ENCODE data around the gene SMCR8. TPM values are rescaled to one million over a fixed set of nuclear protein-coding genes. Genes with fewer than 3 reads are reported as not detected.
"Not testable (repeated sequence)": the region's sequence is repeated elsewhere in the genome, so short reads cannot be mapped to it uniquely, and the experiment has no call there.

SMCR8 gene
- polyA plus RNA-seq, 1 of the 3 experiments (the other 2 are of a cell fraction) = 5.6 TPM

DNA sequence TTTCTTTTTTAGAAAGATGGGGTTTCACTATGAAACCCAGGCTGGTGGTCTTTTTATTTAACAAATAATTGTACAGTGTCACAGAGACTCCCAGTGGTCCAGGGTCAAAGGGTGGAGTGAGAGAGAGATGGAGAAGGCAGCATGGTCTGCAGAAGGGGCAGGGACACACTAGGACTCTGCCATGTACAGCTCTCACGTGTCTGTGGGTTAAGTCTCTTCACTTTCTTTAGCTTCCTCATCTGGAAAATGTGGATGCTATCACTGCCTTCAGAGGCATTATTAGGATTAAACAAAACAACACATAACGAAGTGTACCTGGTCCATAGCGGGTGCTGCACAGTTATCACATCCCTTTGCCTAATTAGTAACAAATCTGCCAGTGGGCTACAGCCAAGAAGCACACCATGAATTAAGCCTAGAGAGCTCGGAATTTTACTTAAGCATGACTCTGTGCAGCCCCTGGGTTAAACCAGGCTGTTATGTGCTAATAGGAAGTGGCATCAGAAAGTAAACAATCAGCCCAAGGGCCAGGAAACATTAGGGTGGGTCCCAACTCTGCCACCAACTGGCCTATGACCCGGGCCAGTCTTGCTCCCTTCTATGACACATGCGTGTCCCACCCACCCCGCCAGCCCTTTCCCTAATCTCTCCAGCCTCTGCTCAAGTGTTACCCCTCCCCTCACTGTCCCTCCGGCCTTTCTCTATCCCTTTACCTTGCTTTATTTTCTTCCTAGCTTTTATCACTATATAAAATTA is 14.2 kb upstream of the SMCR8 start:
- ChIA-PET CTCF (interaction anchor here (1.6 kb wide), 1 partner anchor 12 kb away, joined by 6 read pairs; no protein-coding TSS in a partner anchor), POLR2A (no interaction called here)
- TF ChIP-seq, protein P1, sequence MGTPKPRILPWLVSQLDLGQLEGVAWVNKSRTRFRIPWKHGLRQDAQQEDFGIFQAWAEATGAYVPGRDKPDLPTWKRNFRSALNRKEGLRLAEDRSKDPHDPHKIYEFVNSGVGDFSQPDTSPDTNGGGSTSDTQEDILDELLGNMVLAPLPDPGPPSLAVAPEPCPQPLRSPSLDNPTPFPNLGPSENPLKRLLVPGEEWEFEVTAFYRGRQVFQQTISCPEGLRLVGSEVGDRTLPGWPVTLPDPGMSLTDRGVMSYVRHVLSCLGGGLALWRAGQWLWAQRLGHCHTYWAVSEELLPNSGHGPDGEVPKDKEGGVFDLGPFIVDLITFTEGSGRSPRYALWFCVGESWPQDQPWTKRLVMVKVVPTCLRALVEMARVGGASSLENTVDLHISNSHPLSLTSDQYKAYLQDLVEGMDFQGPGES (IDR thresholded peaks at IDR 0.05; ENCODE audit: low read depth, low read length) = no peak
- TF ChIP-seq FOXM1 (IDR thresholded peaks at IDR 0.05; ENCODE audit: low read depth) = no peak
- no peak for TF ChIP-seq RXRA (IDR thresholded peaks at IDR 0.05; ENCODE audit: borderline replicate concordance, low read depth)
- TF ChIP-seq YY1 (IDR thresholded peaks at IDR 0.05; ENCODE audit: low read depth) = no peak
- TF ChIP-seq RFX5 (IDR thresholded peaks at IDR 0.05; ENCODE audit: low read length) = no peak
- TF ChIP-seq MXI1 (IDR thresholded peaks at IDR 0.05; ENCODE audit: low read depth, low read length) = no peak
- no peak for TF ChIP-seq GABPA (IDR thresholded peaks at IDR 0.05; ENCODE audit: low read depth)
- TF ChIP-seq POLR2AphosphoS5 (IDR thresholded peaks at IDR 0.05; ENCODE audit: low read depth, low read length) = no peak
- TF ChIP-seq RAD21 (IDR thresholded peaks at IDR 0.05; ENCODE audit: low read length) = no peak
- TF ChIP-seq ELF1 (IDR thresholded peaks at IDR 0.05) = no peak
- no peak for TF ChIP-seq FOSL2 (IDR thresholded peaks at IDR 0.05; ENCODE audit: borderline replicate concordance, low read depth)
- no peak for TF ChIP-seq REST (IDR thresholded peaks at IDR 0.05; ENCODE audit: low read depth, low read length)
- no peak for TF ChIP-seq GATA2 (CRISPR knock-in tag; IDR thresholded peaks at IDR 0.05)
- TF ChIP-seq, protein P2, sequence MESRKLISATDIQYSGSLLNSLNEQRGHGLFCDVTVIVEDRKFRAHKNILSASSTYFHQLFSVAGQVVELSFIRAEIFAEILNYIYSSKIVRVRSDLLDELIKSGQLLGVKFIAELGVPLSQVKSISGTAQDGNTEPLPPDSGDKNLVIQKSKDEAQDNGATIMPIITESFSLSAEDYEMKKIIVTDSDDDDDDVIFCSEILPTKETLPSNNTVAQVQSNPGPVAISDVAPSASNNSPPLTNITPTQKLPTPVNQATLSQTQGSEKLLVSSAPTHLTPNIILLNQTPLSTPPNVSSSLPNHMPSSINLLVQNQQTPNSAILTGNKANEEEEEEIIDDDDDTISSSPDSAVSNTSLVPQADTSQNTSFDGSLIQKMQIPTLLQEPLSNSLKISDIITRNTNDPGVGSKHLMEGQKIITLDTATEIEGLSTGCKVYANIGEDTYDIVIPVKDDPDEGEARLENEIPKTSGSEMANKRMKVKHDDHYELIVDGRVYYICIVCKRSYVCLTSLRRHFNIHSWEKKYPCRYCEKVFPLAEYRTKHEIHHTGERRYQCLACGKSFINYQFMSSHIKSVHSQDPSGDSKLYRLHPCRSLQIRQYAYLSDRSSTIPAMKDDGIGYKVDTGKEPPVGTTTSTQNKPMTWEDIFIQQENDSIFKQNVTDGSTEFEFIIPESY (IDR thresholded peaks at IDR 0.05; ENCODE audit: borderline replicate concordance, low read depth) = no peak
- no peak overlapping the region for H3K4me3 ChIP-seq (ENCODE audit: low read depth in 2 of 2, low read length in 1 of 2)
- H3F3A ChIP-seq (replicated peaks; ENCODE audit: insufficient read depth) = no peaks in the 10 kb centered on the region
- WGBS (ENCODE audit: low lambda C conversion rate) = 86% methylated on average over 8 of the region's 8 CpGs
- no peak overlapping the region for H3K9ac ChIP-seq
- no peaks in the 10 kb centered on the region for H4K20me1 ChIP-seq (ENCODE audit: insufficient read depth)
- H3K27ac ChIP-seq (ENCODE audit: low read depth in 2 of 2, low read length in 1 of 2) = no peak overlapping the region
- H3K9me2 ChIP-seq = no peaks in the 10 kb centered on the region
- H3K4me1 ChIP-seq (ENCODE audit: control insufficient read depth in 1 of 2, insufficient read depth in 2 of 2, low read depth in 1 of 2, low read length in 1 of 2) = no peaks in the 10 kb centered on the region
- no peaks in the 10 kb centered on the region for H3K27me3 ChIP-seq (ENCODE audit: insufficient read depth)
- H3K79me2 ChIP-seq (ENCODE audit: insufficient read depth) = no peaks in the 10 kb centered on the region; the same call in 1 of the 2 replicates
- no peaks in the 10 kb centered on the region for H3K9me3 ChIP-seq
- DNase-seq = no peak
- peaks cover 42 to 60% of the 10 kb centered on the region in 2 experiments for H3K36me3 ChIP-seq (replicated peaks in 1 of 2; ENCODE audit: control insufficient read depth in 1 of 2, insufficient read depth in 2 of 2, low read length in 1 of 2)
- no peak overlapping the region for H2AFZ ChIP-seq (ENCODE audit: low read depth)
- H3K4me2 ChIP-seq = no peak overlapping the region

DNA sequence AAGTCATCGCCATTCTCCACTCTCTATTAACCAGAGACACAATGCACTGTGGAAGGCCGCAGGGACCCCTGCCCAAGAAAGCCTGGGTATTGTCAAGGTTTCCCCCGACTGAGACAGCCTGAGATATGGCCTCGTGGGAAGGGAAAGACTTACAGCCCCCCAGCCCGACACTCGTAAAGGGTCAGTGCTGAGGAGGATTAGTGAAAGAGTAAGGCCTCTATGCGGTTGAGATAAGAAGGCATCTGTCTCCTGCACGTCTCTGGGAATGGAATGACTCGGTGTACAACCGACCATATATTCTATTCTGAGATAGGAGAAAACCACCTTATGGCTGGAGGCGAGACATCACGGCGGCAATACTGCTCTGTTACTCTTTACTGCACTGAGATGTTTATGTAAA is 11.9 kb upstream of the SMCR8 start:
- H3K9me2 ChIP-seq; H3F3A ChIP-seq (replicated peaks; ENCODE audit: insufficient read depth); DNase-seq; H3K27ac ChIP-seq (ENCODE audit: low read depth in 2 of 2, low read length in 1 of 2); POLR2A ChIA-PET; CTCF ChIA-PET; H4K20me1 ChIP-seq (ENCODE audit: insufficient read depth); H3K4me3 ChIP-seq (ENCODE audit: low read depth in 2 of 2, low read length in 1 of 2); H3K4me2 ChIP-seq; H3K9ac ChIP-seq; H3K4me1 ChIP-seq (ENCODE audit: control insufficient read depth in 1 of 2, insufficient read depth in 2 of 2, low read depth in 1 of 2, low read length in 1 of 2); H3K9me3 ChIP-seq; H3K27me3 ChIP-seq (ENCODE audit: insufficient read depth); H2AFZ ChIP-seq (ENCODE audit: low read depth): not testable (repeated sequence)
- 91% methylated on average over 13 of the region's 13 CpGs for WGBS (ENCODE audit: low lambda C conversion rate)
- Histone ChIP-seq H3K79me2 (ENCODE audit: insufficient read depth) (peaks cover 18% of the 10 kb centered on the region), H3K36me3 (replicated peaks in 1 of 2; ENCODE audit: control insufficient read depth in 1 of 2, insufficient read depth in 2 of 2, low read length in 1 of 2) (peaks cover 54 to 67% of the 10 kb centered on the region in 2 experiments)

Data from SK-N-SH (cell line).